Karpas-422 (cell line): ENCODE results near the gene POU6F2. TPM values are rescaled to one million over a fixed set of nuclear protein-coding genes. Genes with fewer than 3 reads are reported as not detected.

ENCODE experiments used
- DNase-seq: peaks from one replicate; pipeline ENCODE4 v3.0.0-alpha.2; 2015
- H2AFZ ChIP-seq: fragments of 200-600 bp; sonication (generic); 2 replicates; pipeline ENCODE4 v1.6.1; 2014; ENCODE audit warnings: antibody characterized with exemption, low read length, mixed read lengths
- H3K27ac ChIP-seq: fragments of 200-600 bp; sonication (generic); 2 replicates; pipeline ENCODE4 v1.5.1; 2014; ENCODE audit warnings: mild to moderate bottlenecking, low read length, moderate library complexity
- H3K27me3 ChIP-seq: fragments of 200-600 bp; sonication (generic); 2 replicates; pipeline ENCODE4 v1.6.1; 2014; ENCODE audit warnings: low read length, mixed read lengths
- H3K36me3 ChIP-seq: fragments of 200-600 bp; sonication (generic); 2 replicates; pipeline ENCODE4 v1.6.1; 2014; ENCODE audit warnings: low read length, mixed read lengths; ENCODE audit not compliant: insufficient read depth
- H3K4me1 ChIP-seq: fragments of 200-600 bp; sonication (generic); 2 replicates; pipeline ENCODE4 v1.6.1; 2014; ENCODE audit warnings: mild to moderate bottlenecking, low read length, mixed read lengths
- H3K4me2 ChIP-seq: fragments of 200-600 bp; sonication (generic); 2 replicates; pipeline ENCODE4 v1.6.1; 2014; ENCODE audit warnings: low read length, low read depth, mild to moderate bottlenecking; ENCODE audit not compliant: poor library complexity, severe bottlenecking
- H3K4me3 ChIP-seq: fragments of 200-600 bp; sonication (generic); 2 replicates; pipeline ENCODE4 v1.5.1; 2014; ENCODE audit warnings: mild to moderate bottlenecking, antibody characterized with exemption, low read length, mixed read lengths
- H3K79me2 ChIP-seq: fragments of 200-600 bp; sonication (generic); 2 replicates; pipeline ENCODE4 v1.6.1; 2014; ENCODE audit warnings: mild to moderate bottlenecking, low read length, mixed read lengths
- H3K9ac ChIP-seq: fragments of 200-600 bp; sonication (generic); 2 replicates; pipeline ENCODE4 v1.6.0; 2014; ENCODE audit warnings: low read length
- H3K9me2 ChIP-seq: fragments of 200-600 bp; sonication (generic), shearing (Covaris generic); replicated peaks from 2 replicates; pipeline ENCODE4 v1.6.0; 2014; ENCODE audit warnings: mild to moderate bottlenecking, low read length, moderate library complexity; ENCODE audit not compliant: insufficient read depth
- H3K9me3 ChIP-seq: fragments of 300-700, 200-600 bp; sonication (generic); 2 replicates; pipeline ENCODE4 v1.6.1; 2014; ENCODE audit warnings: low read length, mixed read lengths
- H4K20me1 ChIP-seq: fragments of 200-600 bp; sonication (generic); 2 replicates; pipeline ENCODE4 v1.6.1; 2014; ENCODE audit warnings: mild to moderate bottlenecking, antibody characterized with exemption, low read length, low read depth; ENCODE audit not compliant: insufficient read depth
- total RNA-seq: library from RNA; depleted of rRNA; stranded (reverse); fragments of >200 nt; shearing (Covaris generic); gene quantifications from 2 replicates; pipeline ENCODE4 v1.2.3, GENCODE V29; 2014; ENCODE audit warnings: low replicate concordance

The POU6F2 gene
- total RNA-seq, 1 experiment from 2014 or later, result not detected

DNA sequence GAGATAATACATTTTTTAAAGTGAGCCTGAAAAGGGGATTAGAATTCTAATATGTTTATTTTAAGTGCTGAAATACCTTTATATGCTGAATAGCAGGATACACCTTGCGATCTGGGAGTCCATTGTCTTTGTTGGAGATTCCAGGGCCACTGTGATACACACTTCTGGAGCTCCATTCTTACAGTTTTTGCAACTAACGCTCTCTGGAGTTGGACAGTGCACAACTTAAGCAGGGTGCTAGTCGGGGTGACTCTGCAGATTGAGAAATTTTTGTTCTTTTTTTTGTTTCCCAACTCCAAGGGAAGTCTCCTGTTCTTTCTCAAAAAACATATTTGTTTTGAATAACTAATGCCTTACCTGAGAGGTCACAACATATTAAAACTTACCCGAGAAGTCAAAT lies 23.7 kb upstream of the POU6F2 start:
- DNase-seq, result no peak
- H3K9me2 ChIP-seq, result no peaks in the 10 kb centered on the region
- H3K36me3 ChIP-seq, result no peaks in the 10 kb centered on the region
- no peak overlapping the region for H3K4me2 ChIP-seq
- H2AFZ ChIP-seq, result no peak overlapping the region
- H3K4me1 ChIP-seq, result no peaks in the 10 kb centered on the region
- H3K27me3 ChIP-seq, result no peaks in the 10 kb centered on the region; the same call in 1 of the 2 replicates
- H3K27ac ChIP-seq, result no peak overlapping the region
- no peak overlapping the region for H3K4me3 ChIP-seq
- H3K79me2 ChIP-seq, result no peaks in the 10 kb centered on the region
- H3K9ac ChIP-seq, result no peak overlapping the region
- H3K9me3 ChIP-seq, result no peaks in the 10 kb centered on the region
- H4K20me1 ChIP-seq, result no peaks in the 10 kb centered on the region

DNA sequence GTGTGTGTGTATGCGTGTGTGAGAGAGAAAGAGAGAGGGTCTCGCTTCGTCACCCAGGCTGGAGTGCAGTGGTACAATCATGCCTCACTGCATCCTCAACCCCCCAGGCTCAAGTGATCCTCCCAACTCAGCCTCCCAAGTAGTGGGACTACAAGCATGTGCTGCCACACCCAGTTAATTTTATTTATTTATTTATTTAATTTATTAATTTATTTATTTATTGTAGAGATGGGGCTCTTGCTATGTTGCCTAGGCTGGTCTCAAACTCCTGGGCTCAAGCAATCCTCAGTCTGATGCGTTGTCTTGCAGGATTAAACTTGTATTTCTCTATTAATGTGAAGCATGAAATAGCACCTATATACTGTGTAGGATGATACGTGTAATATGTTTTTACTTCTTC lies 21.8 kb upstream of the POU6F2 start:
- Histone ChIP-seq H3K36me3 (no peaks in the 10 kb centered on the region), H3K4me1 (no peaks in the 10 kb centered on the region), H3K9ac (no peak overlapping the region), H3K27ac (no peak overlapping the region), H4K20me1 (no peaks in the 10 kb centered on the region), H2AFZ (no peak overlapping the region), H3K79me2 (no peaks in the 10 kb centered on the region), H3K27me3 (no peaks in the 10 kb centered on the region), H3K9me3 (no peaks in the 10 kb centered on the region), H3K4me3 (no peak overlapping the region), H3K4me2 (no peak overlapping the region), H3K9me2 (no peaks in the 10 kb centered on the region)
- no peak for DNase-seq

DNA sequence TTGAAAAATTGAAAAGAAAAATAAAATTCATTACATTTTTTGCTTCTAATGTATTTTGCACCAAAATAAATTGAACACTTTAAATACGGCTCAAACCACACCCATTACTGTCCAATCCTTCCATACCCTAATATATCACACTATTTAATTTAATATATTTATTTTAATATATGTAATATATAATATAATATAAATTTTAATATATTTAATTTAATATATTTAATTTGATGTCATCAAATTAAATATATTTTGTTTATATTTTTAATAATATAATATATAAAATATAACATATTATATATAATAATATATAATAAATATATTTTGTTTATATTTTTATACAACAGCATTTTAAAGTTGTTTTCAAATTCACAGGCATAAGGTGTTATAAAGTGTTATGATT lies 15.7 kb upstream of the POU6F2 start:
- no peaks in the 10 kb centered on the region for H3K4me1 ChIP-seq
- H3K4me3 ChIP-seq, result no peak overlapping the region
- no peaks in the 10 kb centered on the region for H4K20me1 ChIP-seq
- H3K36me3 ChIP-seq, result no peaks in the 10 kb centered on the region
- no peak for DNase-seq
- no peak overlapping the region for H2AFZ ChIP-seq
- H3K9me3 ChIP-seq, result no peaks in the 10 kb centered on the region
- H3K27ac ChIP-seq, result no peak overlapping the region
- H3K27me3 ChIP-seq, result no peaks in the 10 kb centered on the region
- H3K4me2 ChIP-seq, result no peak overlapping the region
- H3K79me2 ChIP-seq, result no peaks in the 10 kb centered on the region
- H3K9me2 ChIP-seq, result no peaks in the 10 kb centered on the region
- H3K9ac ChIP-seq, result no peak overlapping the region

DNA sequence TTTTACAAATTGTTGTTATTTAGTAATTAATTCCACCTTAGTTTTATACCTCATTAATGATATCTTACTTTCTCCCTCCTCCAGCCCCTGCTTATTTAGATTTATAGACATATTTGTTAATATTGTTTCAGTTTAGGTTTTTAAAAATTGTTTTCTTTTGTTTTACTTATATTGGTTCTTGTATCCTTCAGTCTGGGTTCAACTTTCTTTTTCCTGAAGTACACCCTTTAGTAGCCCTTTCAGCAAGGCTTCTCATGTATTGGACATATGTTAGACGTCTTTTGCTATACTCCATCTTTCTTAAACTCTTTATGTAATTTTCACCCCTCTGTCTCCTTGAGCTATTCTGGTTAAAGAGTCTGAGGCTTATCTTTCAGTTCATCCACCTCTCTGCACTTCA lies 12.8 kb upstream of the POU6F2 start:
- no peak overlapping the region for H3K9ac ChIP-seq
- H3K36me3 ChIP-seq, result no peaks in the 10 kb centered on the region
- no peaks in the 10 kb centered on the region for H3K27me3 ChIP-seq
- H2AFZ ChIP-seq, result no peak overlapping the region
- no peak for DNase-seq
- no peaks in the 10 kb centered on the region for H3K4me1 ChIP-seq
- no peak overlapping the region for H3K4me3 ChIP-seq
- no peak overlapping the region for H3K27ac ChIP-seq
- H3K79me2 ChIP-seq, result no peaks in the 10 kb centered on the region
- no peaks in the 10 kb centered on the region for H4K20me1 ChIP-seq
- no peaks in the 10 kb centered on the region for H3K9me2 ChIP-seq
- no peak overlapping the region for H3K4me2 ChIP-seq
- H3K9me3 ChIP-seq, result no peaks in the 10 kb centered on the region

DNA sequence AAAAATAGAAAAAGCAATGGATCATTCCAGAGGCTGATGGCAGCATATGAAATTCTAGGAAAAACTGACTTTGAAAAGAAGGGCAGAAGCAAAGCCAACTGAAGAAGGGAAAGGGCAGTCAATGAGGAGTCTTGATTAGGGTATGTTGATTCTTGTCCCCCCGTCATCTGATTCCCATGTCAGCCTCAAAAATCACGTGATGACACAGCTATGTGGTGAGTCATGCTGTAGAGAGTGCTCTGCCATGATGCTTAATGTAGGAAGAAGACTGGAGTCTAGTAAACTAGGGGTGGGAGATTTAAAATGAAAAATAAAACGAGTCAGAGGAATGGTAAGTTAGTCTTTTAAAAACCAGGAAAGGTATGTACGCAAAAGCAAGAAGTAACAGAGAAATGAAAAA lies 3.9 kb upstream of the POU6F2 start:
- Histone ChIP-seq H4K20me1 (no peaks in the 10 kb centered on the region), H3K27me3 (no peaks in the 10 kb centered on the region), H3K9me2 (no peaks in the 10 kb centered on the region), H3K27ac (no peak overlapping the region), H2AFZ (no peak overlapping the region), H3K36me3 (no peaks in the 10 kb centered on the region), H3K9ac (no peak overlapping the region), H3K4me2 (no peak overlapping the region), H3K4me3 (no peak overlapping the region), H3K79me2 (no peaks in the 10 kb centered on the region), H3K4me1 (no peaks in the 10 kb centered on the region), H3K9me3 (no peaks in the 10 kb centered on the region)
- no peak for DNase-seq

DNA sequence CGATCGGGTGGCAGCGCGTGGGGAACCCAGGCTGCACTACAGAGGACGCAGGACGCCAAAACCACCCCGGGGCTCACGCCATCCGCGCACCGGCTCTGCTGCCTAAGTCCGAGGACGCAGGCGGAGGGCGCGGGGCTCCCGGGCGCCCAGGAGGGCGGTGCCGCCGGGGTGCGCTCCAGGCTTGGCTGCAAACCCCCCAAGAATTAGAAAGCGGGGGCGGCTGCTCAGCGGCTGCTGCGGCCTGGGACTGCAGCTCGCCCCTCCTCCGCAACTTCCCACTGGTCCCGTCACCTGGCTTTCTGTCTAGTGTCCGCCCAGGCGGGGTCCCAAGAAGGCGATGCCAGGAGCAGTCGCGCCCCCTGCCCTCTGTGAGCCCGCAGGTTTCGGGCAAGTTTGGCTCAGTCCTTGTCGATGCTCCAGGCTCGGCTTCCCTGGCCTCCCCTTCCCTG lies 1.7 kb upstream of the POU6F2 start:
- no peaks in the 10 kb centered on the region for H3K9me3 ChIP-seq
- no peaks in the 10 kb centered on the region for H3K9me2 ChIP-seq
- no peaks in the 10 kb centered on the region for H3K79me2 ChIP-seq
- H4K20me1 ChIP-seq, result no peaks in the 10 kb centered on the region
- no peaks in the 10 kb centered on the region for H3K36me3 ChIP-seq
- no peak overlapping the region for H3K9ac ChIP-seq
- H3K27me3 ChIP-seq, result no peaks in the 10 kb centered on the region
- no peaks in the 10 kb centered on the region for H3K4me1 ChIP-seq
- H3K4me2 ChIP-seq, result no peak overlapping the region
- no peak overlapping the region for H3K4me3 ChIP-seq
- H2AFZ ChIP-seq, result no peak overlapping the region
- no peak for DNase-seq
- no peak overlapping the region for H3K27ac ChIP-seq

DNA sequence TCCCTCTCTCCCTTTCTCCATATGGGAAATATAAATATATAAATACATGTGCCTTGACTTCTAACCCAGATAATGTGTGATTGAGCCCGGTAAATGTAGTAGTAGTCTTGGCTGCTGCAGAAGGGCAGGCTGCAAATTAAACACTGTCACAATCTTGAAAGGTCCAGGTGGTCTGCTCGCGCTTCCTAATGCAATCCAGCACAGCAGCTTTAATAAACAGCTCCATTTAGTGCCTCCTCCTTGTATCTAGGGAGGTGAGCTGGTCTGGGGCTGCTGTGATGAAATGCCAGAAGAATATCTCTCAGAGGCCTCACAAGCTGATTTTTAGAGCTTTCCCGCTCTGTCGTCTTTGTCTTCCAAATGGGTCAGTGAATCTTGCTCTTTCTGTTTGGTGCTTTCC lies 782 bp downstream of the POU6F2 start:
- Histone ChIP-seq H3K4me1 (no peaks in the 10 kb centered on the region), H4K20me1 (no peaks in the 10 kb centered on the region), H3K27me3 (no peaks in the 10 kb centered on the region), H3K9ac (no peak overlapping the region), H3K27ac (no peak overlapping the region), H2AFZ (no peak overlapping the region), H3K4me2 (no peak overlapping the region), H3K9me2 (no peaks in the 10 kb centered on the region), H3K9me3 (no peaks in the 10 kb centered on the region), H3K4me3 (no peak overlapping the region), H3K79me2 (no peaks in the 10 kb centered on the region), H3K36me3 (no peaks in the 10 kb centered on the region)
- no peak for DNase-seq

DNA sequence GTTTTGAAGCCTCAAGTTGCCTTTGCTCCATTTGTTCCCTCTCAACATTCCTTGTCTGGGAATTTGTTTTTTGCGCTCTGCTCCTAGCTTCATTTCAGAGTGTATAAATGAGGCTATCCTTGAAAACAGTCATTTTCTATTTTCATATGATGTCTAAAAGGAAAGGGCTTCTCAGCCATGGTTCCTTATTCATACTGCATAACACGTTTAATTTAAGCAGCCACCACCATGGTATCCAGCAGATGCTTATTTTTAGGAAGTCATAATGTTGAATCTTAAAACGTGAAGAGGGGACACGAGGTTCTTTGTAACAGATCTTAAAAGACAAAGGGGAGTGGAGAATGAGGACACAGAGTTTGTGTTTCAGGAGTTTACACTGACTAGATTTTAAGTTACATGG lies 14.5 kb downstream of the POU6F2 start:
- H3K9me3 ChIP-seq, result no peaks in the 10 kb centered on the region
- H3K4me3 ChIP-seq, result no peak overlapping the region
- H3K4me2 ChIP-seq, result no peak overlapping the region
- H3K79me2 ChIP-seq, result no peaks in the 10 kb centered on the region
- no peak overlapping the region for H3K9ac ChIP-seq
- H4K20me1 ChIP-seq, result no peaks in the 10 kb centered on the region
- H3K27me3 ChIP-seq, result 0 out of 2 replicates have a peak, but pooled peaks cover 2% of the 10 kb centered on the region
- no peak overlapping the region for H3K27ac ChIP-seq
- H3K4me1 ChIP-seq, result no peaks in the 10 kb centered on the region
- no peak for DNase-seq
- no peaks in the 10 kb centered on the region for H3K36me3 ChIP-seq
- no peak overlapping the region for H2AFZ ChIP-seq
- H3K9me2 ChIP-seq, result no peaks in the 10 kb centered on the region

DNA sequence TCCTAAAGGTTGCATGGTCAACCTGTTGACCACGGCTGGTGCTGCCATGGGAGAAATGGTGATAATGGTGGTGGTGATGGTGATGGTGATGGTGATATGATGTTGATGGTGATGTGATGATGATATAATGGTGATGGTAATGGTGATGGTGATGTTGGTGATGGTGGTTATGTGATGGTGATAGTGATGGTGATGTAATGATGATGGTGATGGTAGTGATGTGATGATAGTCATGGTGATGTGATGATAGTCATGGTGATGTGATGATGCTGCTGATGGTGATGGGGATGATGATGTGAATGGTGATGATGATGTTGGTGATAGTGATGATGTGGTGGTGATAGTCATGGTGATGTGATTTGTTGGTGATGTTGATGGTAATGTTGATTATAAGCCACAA lies 23.9 kb downstream of the POU6F2 start:
- H3K79me2 ChIP-seq, result no peaks in the 10 kb centered on the region
- H3K27me3 ChIP-seq, result no peaks in the 10 kb centered on the region
- no peak overlapping the region for H2AFZ ChIP-seq
- H3K4me1 ChIP-seq, result no peaks in the 10 kb centered on the region
- H3K9me2 ChIP-seq, result no peaks in the 10 kb centered on the region
- H3K9ac ChIP-seq, result no peak overlapping the region
- no peak overlapping the region for H3K4me3 ChIP-seq
- H3K36me3 ChIP-seq, result no peaks in the 10 kb centered on the region
- H3K4me2 ChIP-seq, result no peak overlapping the region
- H3K27ac ChIP-seq, result no peak overlapping the region
- no peaks in the 10 kb centered on the region for H4K20me1 ChIP-seq
- no peaks in the 10 kb centered on the region for H3K9me3 ChIP-seq
- no peak for DNase-seq
